ENCODE results near the gene SNED1.
A peak's percentile ranks its signal among the peaks of the same experiment; 100 is the strongest.
"Not testable (repeated sequence)": the region's sequence is repeated elsewhere in the genome, so short reads cannot be mapped to it uniquely, and the experiment has no call there.

SNED1 gene

GRCh38 chr2:240972636-240973521 lies 25.5 kb upstream of the SNED1 start:
- no peak for DNase-seq

GRCh38 chr2:240974771-240975572 lies 23.4 kb upstream of the SNED1 start:
- no peak for DNase-seq

DNA sequence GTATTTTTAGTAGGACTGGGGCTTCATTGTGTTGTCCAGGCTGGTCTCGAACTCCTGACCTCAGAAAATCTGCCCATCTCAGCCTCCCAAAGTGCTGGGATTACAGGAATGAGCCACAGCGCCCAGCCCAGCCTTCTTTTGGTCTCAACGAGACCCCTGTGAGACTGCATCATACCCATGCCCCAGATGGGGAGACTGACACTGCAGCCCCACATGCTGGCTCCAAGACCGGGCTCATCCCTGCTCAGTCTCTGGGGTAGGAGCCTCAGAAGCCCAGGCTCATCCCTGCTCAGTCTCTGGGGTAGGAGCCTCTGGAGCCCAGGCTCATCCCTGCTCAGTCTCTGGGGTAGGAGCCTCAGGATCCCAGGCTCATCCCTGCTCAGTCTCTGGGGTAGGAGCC lies 22.5 kb upstream of the SNED1 start:
- not testable (repeated sequence) for DNase-seq

DNA sequence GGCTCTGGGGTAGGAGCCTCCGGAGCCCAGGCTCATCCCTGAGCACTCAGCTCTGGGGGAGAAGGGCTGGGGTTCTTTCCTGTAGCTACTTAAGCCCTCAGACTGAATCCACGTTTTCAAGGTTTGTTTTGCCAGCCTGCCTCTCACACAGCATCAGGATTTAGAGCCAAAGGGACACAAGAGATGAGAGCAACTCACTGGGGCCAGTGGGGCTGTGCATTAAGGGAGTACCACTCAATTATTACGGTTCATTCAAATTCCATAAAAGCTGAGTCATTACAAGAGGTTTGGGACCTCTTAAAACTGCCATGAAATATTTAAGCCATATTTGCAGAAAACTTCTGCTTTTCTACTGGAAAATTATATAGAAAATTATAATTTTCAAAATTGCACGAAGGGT lies 17.1 kb upstream of the SNED1 start:
- no peak for DNase-seq

DNA sequence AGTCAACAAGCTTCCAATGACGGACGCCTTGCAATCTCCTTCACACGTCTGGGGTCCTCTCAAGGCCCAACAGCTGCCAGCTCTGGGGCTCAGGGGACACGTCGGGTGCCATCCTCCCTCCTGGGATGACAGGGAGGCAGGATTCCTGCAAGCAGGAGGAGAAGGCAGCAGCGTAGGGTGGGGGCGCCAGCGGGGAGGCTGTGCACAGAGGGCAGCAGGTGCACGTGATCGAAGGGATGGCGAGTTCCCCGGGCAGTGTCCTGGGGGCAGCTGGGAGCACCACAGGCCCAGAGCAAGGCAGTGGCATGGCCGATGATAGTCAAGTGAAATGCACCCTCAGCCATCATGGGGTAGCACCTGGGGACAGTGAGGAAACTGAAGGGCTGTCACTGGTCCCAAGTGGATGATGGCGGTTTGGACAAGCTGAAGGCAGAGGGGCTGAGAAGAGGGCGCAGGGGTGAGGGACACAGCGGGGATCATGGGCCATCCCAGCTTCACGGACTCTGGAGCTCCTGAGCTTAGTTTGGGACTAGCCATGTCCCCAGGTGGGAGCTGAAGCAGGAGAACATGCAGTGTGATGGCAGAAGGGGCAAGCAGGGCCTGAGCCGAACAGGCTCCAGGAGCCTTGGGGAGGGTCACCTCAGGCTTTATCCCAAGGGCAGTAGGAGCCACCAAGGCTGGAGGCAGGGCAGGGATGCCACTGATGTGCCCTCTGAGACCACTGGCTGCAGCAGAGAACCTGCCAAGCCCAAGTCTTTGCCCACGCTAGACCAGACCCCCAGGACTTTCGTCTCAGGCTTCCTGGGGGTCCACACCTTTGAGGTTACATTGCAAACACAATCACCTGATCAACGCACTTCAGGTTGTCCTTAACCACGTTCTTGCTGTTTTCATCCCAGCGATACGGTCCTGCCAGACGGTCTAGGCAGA lies 16.3 kb upstream of the SNED1 start:
- no peak for DNase-seq

GRCh38 chr2:240982821-240983281 lies 15.6 kb upstream of the SNED1 start:
- DNase-seq, result no peak

DNA sequence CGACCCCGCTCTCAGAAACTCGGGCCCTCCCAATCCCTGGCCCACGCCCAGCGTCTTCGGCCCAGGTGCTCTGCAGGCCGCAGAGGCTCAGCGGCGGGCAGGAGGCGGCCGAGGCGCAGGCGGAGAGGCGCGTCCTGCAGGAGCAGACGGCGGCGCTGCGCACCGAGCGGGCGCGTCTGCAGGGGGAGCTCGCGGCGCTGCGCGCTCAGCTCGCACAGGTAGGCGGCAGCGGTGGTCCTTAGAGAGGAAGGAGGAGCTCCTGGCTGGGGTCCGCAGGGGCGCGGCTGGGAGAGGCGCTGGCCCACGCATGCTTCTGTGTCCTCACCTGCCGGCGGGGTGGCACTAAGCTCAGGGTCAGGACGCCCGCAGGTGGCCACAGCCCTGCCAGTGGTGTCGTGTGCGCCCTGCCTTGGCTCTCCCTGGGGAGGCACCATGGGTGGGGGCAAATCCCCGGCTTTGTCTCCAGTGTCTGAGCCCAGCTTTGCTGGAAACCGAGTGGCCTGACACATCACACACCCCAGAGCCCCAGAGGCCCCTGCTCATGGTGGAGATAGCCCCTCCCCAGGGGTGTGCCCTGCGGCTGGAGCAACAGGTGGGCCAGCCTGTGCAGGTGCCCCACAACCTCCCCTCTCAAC lies 14.9 kb upstream of the SNED1 start:
- peak; percentile 23 to 58 for DNase-seq

- no peak for DNase-seq
Measured at GRCh38 chr2:240983996-240984498, 14.4 kb upstream of the SNED1 start.

DNA sequence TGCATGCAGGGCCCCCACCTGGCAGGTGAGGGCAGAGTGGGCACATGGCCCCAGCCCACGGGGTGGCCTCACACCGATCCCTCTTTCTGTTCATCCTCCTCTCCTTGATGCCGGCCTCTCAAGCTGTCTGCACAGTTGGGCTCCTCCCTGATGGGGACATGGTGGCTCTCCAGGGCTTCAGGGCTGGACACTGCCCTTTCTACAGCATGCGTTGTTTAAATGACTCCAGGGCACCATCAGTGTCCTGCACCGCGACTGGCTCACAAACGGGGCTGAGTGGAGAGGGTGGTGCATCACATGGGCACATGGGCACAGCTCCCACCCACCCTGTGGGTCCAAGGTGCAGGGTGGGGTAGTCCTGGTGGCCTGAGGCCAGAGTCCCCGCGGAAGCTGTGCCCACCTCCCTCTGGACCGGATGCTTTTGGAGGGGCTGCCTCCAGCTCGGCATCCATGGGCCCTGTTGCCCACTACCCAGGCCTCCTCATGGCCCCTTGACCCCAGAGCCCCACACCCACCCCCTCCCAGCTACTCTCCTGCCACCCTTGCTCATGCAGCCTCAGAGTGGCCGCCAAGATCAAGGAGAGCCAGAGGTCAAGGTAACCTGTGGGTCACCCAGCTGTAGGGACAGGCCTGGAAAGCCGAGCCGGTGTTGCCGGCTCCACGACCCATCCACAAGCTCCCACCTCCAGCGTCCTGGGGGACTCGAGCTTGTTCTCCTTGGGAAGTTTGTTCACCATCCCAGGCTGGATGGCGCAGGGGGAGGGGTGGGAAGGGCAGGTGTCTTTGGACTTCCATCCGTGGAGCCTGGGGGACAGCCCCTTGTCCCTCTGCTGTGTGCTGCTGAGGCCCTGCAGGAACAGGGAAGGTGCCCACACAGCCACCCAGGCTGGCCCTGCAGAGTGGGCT lies 12.3 kb upstream of the SNED1 start:
- DNase-seq, result no peak

- DNase-seq, result no peak
Measured at GRCh38 chr2:240986787-240987411, 11.5 kb upstream of the SNED1 start.

DNA sequence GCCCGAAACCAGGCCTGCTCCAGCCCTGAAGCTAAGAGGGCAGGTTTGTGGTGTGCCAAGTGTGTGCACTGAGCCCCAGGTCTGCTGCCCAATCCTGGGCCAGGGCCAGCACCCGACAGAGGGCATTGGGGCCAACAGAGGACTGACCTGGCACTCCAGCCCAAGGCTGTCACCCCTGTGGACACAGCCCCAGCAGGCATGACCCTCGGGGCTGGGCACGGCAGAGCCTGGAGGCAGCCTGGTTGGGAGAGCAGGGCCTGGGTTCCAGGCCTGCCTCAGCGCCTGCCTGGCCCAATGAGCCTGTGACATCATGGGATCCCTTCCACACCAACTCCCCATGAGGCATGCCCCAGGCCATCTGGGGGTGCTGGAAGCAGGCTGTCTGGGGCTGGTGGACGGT lies 10.8 kb upstream of the SNED1 start:
- DNase-seq, result no peak

DNA sequence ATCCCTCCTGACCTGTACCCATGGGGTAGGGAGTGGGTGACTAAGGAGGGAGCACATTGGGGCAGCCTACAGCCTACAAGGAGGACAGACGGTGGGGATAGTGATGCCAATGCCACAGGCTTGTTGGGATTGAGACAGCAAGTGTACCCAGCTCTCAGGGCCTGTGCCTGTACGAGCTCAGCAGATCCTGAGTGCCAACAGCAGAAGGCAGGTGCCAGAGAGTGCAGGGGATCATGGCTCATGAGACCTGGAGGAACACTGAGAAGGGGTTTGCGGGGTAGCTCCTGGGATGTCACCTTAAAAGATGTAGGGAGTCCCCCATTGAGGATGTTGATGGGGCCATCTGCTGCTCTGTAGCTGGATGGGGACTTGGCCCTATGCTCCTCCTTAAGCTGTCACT lies 10.3 kb upstream of the SNED1 start:
- DNase-seq, result no peak

GRCh38 chr2:240988571-240989271 lies 9.7 kb upstream of the SNED1 start:
- DNase-seq, result no peak

DNA sequence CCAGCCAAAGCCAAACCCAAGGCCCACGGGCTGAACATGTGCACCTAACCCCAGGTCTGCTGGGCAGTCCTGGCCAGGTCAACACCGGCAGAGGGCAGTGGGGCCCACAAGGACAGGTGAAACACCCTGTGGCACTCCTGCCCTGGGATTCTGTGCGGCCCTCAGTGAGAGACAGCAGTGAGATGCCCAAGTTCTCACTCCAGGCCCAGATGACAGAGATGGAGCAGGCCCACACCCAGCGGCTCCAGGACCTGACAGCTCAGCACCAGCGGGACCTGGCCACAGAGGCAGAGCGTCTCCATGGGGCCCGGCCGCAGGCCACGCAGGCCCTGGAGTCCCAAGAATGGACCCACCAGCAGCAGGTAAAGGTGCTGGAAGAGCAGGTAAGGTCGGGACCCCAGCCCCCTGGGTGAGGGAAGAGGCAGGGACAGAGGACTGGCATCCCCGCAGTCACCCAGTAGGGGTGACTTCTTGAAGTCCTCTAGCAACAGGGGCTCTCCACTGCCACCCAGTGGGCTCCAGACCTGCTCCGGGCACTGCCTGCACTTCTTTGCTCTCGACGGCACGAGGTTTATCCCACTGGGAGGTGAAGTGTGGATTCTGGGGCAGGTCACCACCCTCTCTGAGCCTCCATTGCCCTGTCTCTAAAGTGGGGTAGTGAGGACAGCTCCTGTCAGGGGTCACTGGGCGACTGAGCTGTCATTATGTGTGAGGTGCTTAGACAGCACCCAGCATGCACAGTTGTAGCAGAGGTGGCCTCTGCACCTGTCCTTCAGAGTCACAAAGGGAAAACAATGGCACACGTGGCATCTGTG lies 8.8 kb upstream of the SNED1 start:
- DNase-seq, result peak in 1 of 2 experiments; percentile 64

DNA sequence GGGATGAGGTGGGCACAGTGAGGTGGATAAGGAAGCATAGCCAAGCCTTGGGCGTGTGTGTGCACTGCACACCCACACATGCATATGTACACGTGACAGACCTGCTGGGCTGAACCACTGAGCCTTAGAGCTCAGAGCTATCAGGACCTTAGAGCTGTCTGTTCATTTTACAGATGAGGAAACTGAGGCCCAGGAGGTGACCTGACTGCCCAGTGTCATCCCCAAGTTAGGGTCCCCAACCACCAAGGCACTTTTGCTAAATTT lies 8.2 kb upstream of the SNED1 start:
- no peak for DNase-seq

DNA sequence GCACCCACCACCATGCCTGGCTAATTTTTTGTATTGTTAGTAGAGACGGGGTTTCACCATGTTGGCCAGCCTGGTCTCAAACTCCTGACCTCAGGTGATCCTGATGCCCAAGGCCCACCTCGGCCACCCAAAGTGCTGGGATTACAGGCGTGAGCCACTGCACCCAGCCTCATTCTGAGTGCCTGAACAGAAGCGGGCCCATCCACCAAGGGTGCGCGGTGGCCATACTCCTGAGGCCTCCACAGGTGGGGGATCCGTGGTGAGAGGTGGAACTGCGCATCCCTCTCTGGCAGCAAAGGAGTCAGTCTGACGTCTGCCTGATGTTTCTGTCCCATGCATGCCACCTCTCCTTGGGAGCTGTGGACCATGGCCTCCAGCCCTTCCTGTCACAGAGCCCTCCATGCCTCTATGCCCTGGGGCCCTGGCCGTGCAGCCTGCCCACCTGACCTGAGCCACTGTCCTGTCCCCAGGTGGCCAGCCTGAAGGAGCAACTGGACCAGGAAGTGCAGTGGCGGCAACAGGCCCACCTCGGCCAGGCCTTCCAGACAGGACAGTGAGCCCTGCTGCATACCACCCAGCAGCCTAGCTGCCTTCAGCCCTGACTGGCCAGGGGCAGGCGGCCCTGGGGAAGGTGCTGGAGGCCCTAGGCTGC lies 7.6 kb upstream of the SNED1 start:
- no peak for DNase-seq

GRCh38 chr2:240991378-240992263 lies 6.8 kb upstream of the SNED1 start:
- peak; percentile 48 to 79 for DNase-seq

All from NCI-H524 (cell line).